HG03139 (cell line): ENCODE measurements around the gene ARL8A.
"Not testable (repeated sequence)": the region's sequence is repeated elsewhere in the genome, so short reads cannot be mapped to it uniquely, and the experiment has no call there.

ENCODE experiments used
- ATAC-seq: cut with Tn5 transposase; IDR thresholded peaks from one replicate; pipeline ENCODE4 v1.9.1; 2021; ENCODE audit not compliant: unreplicated experiment

ARL8A gene

GRCh38 chr1:202159534-202160371 is 15.2 kb upstream of the ARL8A start:
- no peak for ATAC-seq

- no peak for ATAC-seq
These were observed 14.4 kb upstream of the ARL8A start for GRCh38 chr1:202158810-202159533.

GRCh38 chr1:202157945-202158344 is 13.4 kb upstream of the ARL8A start:
- no peak for ATAC-seq

GRCh38 chr1:202156590-202156989 is 12.1 kb upstream of the ARL8A start:
- no peak for ATAC-seq

- ATAC-seq = no peak
These were observed 11.0 kb upstream of the ARL8A start for GRCh38 chr1:202155478-202156021.

- ATAC-seq = no peak
These were observed 10.4 kb upstream of the ARL8A start for GRCh38 chr1:202154766-202155477.

- no peak for ATAC-seq
These were observed 9.7 kb upstream of the ARL8A start for GRCh38 chr1:202154148-202154765.

GRCh38 chr1:202153284-202153683 is 8.7 kb upstream of the ARL8A start:
- no peak for ATAC-seq

GRCh38 chr1:202152399-202152798 is 7.9 kb upstream of the ARL8A start:
- ATAC-seq = no peak

GRCh38 chr1:202151045-202151444 is 6.5 kb upstream of the ARL8A start:
- ATAC-seq = no peak

GRCh38 chr1:202150602-202151001 is 6.1 kb upstream of the ARL8A start:
- ATAC-seq = no peak

GRCh38 chr1:202150187-202150586 is 5.7 kb upstream of the ARL8A start:
- ATAC-seq = no peak

- ATAC-seq = no peak
These were observed 5.0 kb upstream of the ARL8A start for GRCh38 chr1:202149566-202149965.

- ATAC-seq = no peak
These were observed 3.9 kb upstream of the ARL8A start for GRCh38 chr1:202148391-202148790.

GRCh38 chr1:202146993-202147392 is 2.5 kb upstream of the ARL8A start:
- ATAC-seq = no peak

- no peak for ATAC-seq
These were observed 1.7 kb upstream of the ARL8A start for GRCh38 chr1:202146279-202146678.

GRCh38 chr1:202145744-202146140 is 1.2 kb upstream of the ARL8A start:
- not testable (repeated sequence) for ATAC-seq

- no peak for ATAC-seq
These were observed 669 bp upstream of the ARL8A start for GRCh38 chr1:202145068-202145743.

- ATAC-seq = no peak
These were observed 652 bp downstream of the ARL8A start for GRCh38 chr1:202143768-202144401.
